ENCODE measurements around the gene SLC24A2. TPM values are rescaled to one million over a fixed set of nuclear protein-coding genes. Genes with fewer than 3 reads are reported as not detected.

Gene SLC24A2
- total and polyA plus RNA-seq, 3 experiments from 2014 or later, result not detected

- Histone ChIP-seq H3K9me3 (ENCODE audit: low read length) (no peaks in the 10 kb centered on the region), H3K27ac (ENCODE audit: low read depth, low read length) (no peak overlapping the region), H3K27me3 (ENCODE audit: insufficient read depth, low read length, poor library complexity, severe bottlenecking) (no peaks in the 10 kb centered on the region), H3K4me3 (ENCODE audit: low read length) (no peak overlapping the region), H3K4me1 (ENCODE audit: insufficient read depth, low read length) (no peaks in the 10 kb centered on the region), H3K36me3 (ENCODE audit: insufficient read depth, low read length) (no peaks in the 10 kb centered on the region)
- Mint-ChIP-seq H3K27me3 (peaks cover 8 to 22% of the 10 kb centered on the region in 2 donors), H3K36me3 (no peaks in the 10 kb centered on the region), H3K4me1 (no peaks in the 10 kb centered on the region), H3K4me3 (no peak overlapping the region), H3K9me3 (peaks cover 0 to 4% (median 0%) of the 10 kb centered on the region in 5 donors), H3K27ac (no peak overlapping the region)
- ChIA-PET POLR2A (no interaction called here), CTCF (no interaction called here)
- no peak for DNase-seq
Observed at GRCh38 chr9:19804431-19804830, 15.6 kb upstream of the SLC24A2 start.

- Histone ChIP-seq H3K4me3 (ENCODE audit: low read length) (no peak overlapping the region), H3K4me1 (ENCODE audit: insufficient read depth, low read length) (no peaks in the 10 kb centered on the region), H3K36me3 (ENCODE audit: insufficient read depth, low read length) (no peaks in the 10 kb centered on the region), H3K9me3 (ENCODE audit: low read length) (no peaks in the 10 kb centered on the region), H3K27me3 (ENCODE audit: insufficient read depth, low read length, poor library complexity, severe bottlenecking) (no peaks in the 10 kb centered on the region), H3K27ac (ENCODE audit: low read depth, low read length) (no peak overlapping the region)
- DNase-seq, result no peak
- ChIA-PET POLR2A (no interaction called here), CTCF (no interaction called here)
- H3K4me3 Mint-ChIP-seq, result no peak overlapping the region
- no peak overlapping the region for H3K27ac Mint-ChIP-seq
- no peaks in the 10 kb centered on the region for H3K36me3 Mint-ChIP-seq
- no peaks in the 10 kb centered on the region for H3K4me1 Mint-ChIP-seq
- peaks cover 0 to 2% (median 0%) of the 10 kb centered on the region in 5 donors for H3K9me3 Mint-ChIP-seq
- peaks cover 10 to 11% of the 10 kb centered on the region in 2 donors for H3K27me3 Mint-ChIP-seq
Observed at GRCh38 chr9:19800884-19801283, 12.0 kb upstream of the SLC24A2 start.

GRCh38 chr9:19799784-19800183 is 10.9 kb upstream of the SLC24A2 start:
- Mint-ChIP-seq H3K36me3 (no peaks in the 10 kb centered on the region), H3K27me3 (peaks cover 6 to 11% of the 10 kb centered on the region in 2 donors), H3K27ac (no peak overlapping the region), H3K4me3 (no peak overlapping the region), H3K9me3 (peaks cover 0 to 2% (median 0%) of the 10 kb centered on the region in 5 donors), H3K4me1 (no peaks in the 10 kb centered on the region)
- no peak overlapping the region for H3K4me3 ChIP-seq (ENCODE audit: low read length)
- no peaks in the 10 kb centered on the region for H3K9me3 ChIP-seq (ENCODE audit: low read length)
- no peak overlapping the region for H3K27ac ChIP-seq (ENCODE audit: low read depth, low read length)
- no peaks in the 10 kb centered on the region for H3K27me3 ChIP-seq (ENCODE audit: insufficient read depth, low read length, poor library complexity, severe bottlenecking)
- no peaks in the 10 kb centered on the region for H3K36me3 ChIP-seq (ENCODE audit: insufficient read depth, low read length)
- POLR2A ChIA-PET, result no interaction called here
- H3K4me1 ChIP-seq (ENCODE audit: insufficient read depth, low read length), result no peaks in the 10 kb centered on the region
- CTCF ChIA-PET, result no interaction called here
- no peak for DNase-seq

GRCh38 chr9:19788152-19788551 is 685 bp downstream of the SLC24A2 start:
- Mint-ChIP-seq H3K4me3 (no peak overlapping the region), H3K27me3 (peaks cover 17 to 49% of the 10 kb centered on the region in 2 donors), H3K27ac (no peak overlapping the region), H3K36me3 (no peaks in the 10 kb centered on the region), H3K4me1 (no peaks in the 10 kb centered on the region), H3K9me3 (peaks cover 0 to 2% (median 0%) of the 10 kb centered on the region in 5 donors)
- ChIA-PET POLR2A (no interaction called here), CTCF (no interaction called here)
- no peaks in the 10 kb centered on the region for H3K27me3 ChIP-seq (ENCODE audit: insufficient read depth, low read length, poor library complexity, severe bottlenecking)
- H3K9me3 ChIP-seq (ENCODE audit: low read length), result no peaks in the 10 kb centered on the region
- no peak overlapping the region for H3K4me3 ChIP-seq (ENCODE audit: low read length)
- no peak for DNase-seq
- no peaks in the 10 kb centered on the region for H3K36me3 ChIP-seq (ENCODE audit: insufficient read depth, low read length)
- H3K4me1 ChIP-seq (ENCODE audit: insufficient read depth, low read length), result no peaks in the 10 kb centered on the region
- no peak overlapping the region for H3K27ac ChIP-seq (ENCODE audit: low read depth, low read length)

GRCh38 chr9:19787672-19788071 is 1.2 kb downstream of the SLC24A2 start:
- H3K4me1 ChIP-seq (ENCODE audit: insufficient read depth, low read length), result no peaks in the 10 kb centered on the region
- CTCF ChIA-PET, result no interaction called here
- DNase-seq, result no peak
- Mint-ChIP-seq H3K4me3 (no peak overlapping the region), H3K4me1 (no peaks in the 10 kb centered on the region), H3K9me3 (peaks cover 0 to 2% (median 0%) of the 10 kb centered on the region in 5 donors), H3K27ac (no peak overlapping the region), H3K27me3 (peaks cover 17 to 49% of the 10 kb centered on the region in 2 donors), H3K36me3 (no peaks in the 10 kb centered on the region)
- no peaks in the 10 kb centered on the region for H3K36me3 ChIP-seq (ENCODE audit: insufficient read depth, low read length)
- POLR2A ChIA-PET, result no interaction called here
- no peak overlapping the region for H3K4me3 ChIP-seq (ENCODE audit: low read length)
- no peaks in the 10 kb centered on the region for H3K9me3 ChIP-seq (ENCODE audit: low read length)
- H3K27me3 ChIP-seq (ENCODE audit: insufficient read depth, low read length, poor library complexity, severe bottlenecking), result no peaks in the 10 kb centered on the region
- H3K27ac ChIP-seq (ENCODE audit: low read depth, low read length), result no peak overlapping the region

GRCh38 chr9:19785230-19785629 is 3.6 kb downstream of the SLC24A2 start:
- Histone ChIP-seq H3K9me3 (ENCODE audit: low read length) (no peaks in the 10 kb centered on the region), H3K36me3 (ENCODE audit: insufficient read depth, low read length) (no peaks in the 10 kb centered on the region), H3K4me3 (ENCODE audit: low read length) (no peak overlapping the region), H3K27me3 (ENCODE audit: insufficient read depth, low read length, poor library complexity, severe bottlenecking) (no peaks in the 10 kb centered on the region), H3K4me1 (ENCODE audit: insufficient read depth, low read length) (no peaks in the 10 kb centered on the region), H3K27ac (ENCODE audit: low read depth, low read length) (no peak overlapping the region)
- no peak for DNase-seq
- Mint-ChIP-seq H3K4me3 (no peak overlapping the region), H3K4me1 (no peaks in the 10 kb centered on the region), H3K36me3 (no peaks in the 10 kb centered on the region), H3K9me3 (no peaks in the 10 kb centered on the region), H3K27ac (no peak overlapping the region), H3K27me3 (peaks cover 16 to 39% of the 10 kb centered on the region in 2 donors)
- ChIA-PET CTCF (no interaction called here), POLR2A (no interaction called here)

- Histone ChIP-seq H3K9me3 (ENCODE audit: low read length) (no peaks in the 10 kb centered on the region), H3K27me3 (ENCODE audit: insufficient read depth, low read length, poor library complexity, severe bottlenecking) (no peaks in the 10 kb centered on the region), H3K36me3 (ENCODE audit: insufficient read depth, low read length) (no peaks in the 10 kb centered on the region), H3K4me1 (ENCODE audit: insufficient read depth, low read length) (no peaks in the 10 kb centered on the region), H3K4me3 (ENCODE audit: low read length) (no peak overlapping the region), H3K27ac (ENCODE audit: low read depth, low read length) (no peak overlapping the region)
- no peak overlapping the region for H3K27ac Mint-ChIP-seq
- no peaks in the 10 kb centered on the region for H3K4me1 Mint-ChIP-seq
- POLR2A ChIA-PET, result no interaction called here
- H3K9me3 Mint-ChIP-seq, result no peaks in the 10 kb centered on the region
- CTCF ChIA-PET, result no interaction called here
- no peaks in the 10 kb centered on the region for H3K36me3 Mint-ChIP-seq
- H3K27me3 Mint-ChIP-seq, result peaks cover 18 to 29% of the 10 kb centered on the region in 2 donors
- no peak overlapping the region for H3K4me3 Mint-ChIP-seq
- DNase-seq, result no peak
Observed at GRCh38 chr9:19784136-19784535, 4.7 kb downstream of the SLC24A2 start.

GRCh38 chr9:19783500-19783899 is 5.3 kb downstream of the SLC24A2 start:
- no peak overlapping the region for H3K4me3 Mint-ChIP-seq
- H3K36me3 Mint-ChIP-seq, result no peaks in the 10 kb centered on the region
- Histone ChIP-seq H3K4me3 (ENCODE audit: low read length) (no peak overlapping the region), H3K27me3 (ENCODE audit: insufficient read depth, low read length, poor library complexity, severe bottlenecking) (no peaks in the 10 kb centered on the region), H3K27ac (ENCODE audit: low read depth, low read length) (no peak overlapping the region), H3K36me3 (ENCODE audit: insufficient read depth, low read length) (no peaks in the 10 kb centered on the region), H3K9me3 (ENCODE audit: low read length) (no peaks in the 10 kb centered on the region), H3K4me1 (ENCODE audit: insufficient read depth, low read length) (no peaks in the 10 kb centered on the region)
- H3K4me1 Mint-ChIP-seq, result no peaks in the 10 kb centered on the region
- CTCF ChIA-PET, result no interaction called here
- no peak for DNase-seq
- H3K27me3 Mint-ChIP-seq, result peaks cover 19 to 27% of the 10 kb centered on the region in 2 donors
- POLR2A ChIA-PET, result no interaction called here
- no peak overlapping the region for H3K27ac Mint-ChIP-seq
- peaks cover 0 to 3% (median 0%) of the 10 kb centered on the region in 5 donors for H3K9me3 Mint-ChIP-seq

GRCh38 chr9:19782005-19782404 is 6.8 kb downstream of the SLC24A2 start:
- Histone ChIP-seq H3K27me3 (ENCODE audit: insufficient read depth, low read length, poor library complexity, severe bottlenecking) (no peaks in the 10 kb centered on the region), H3K4me3 (ENCODE audit: low read length) (no peak overlapping the region), H3K36me3 (ENCODE audit: insufficient read depth, low read length) (no peaks in the 10 kb centered on the region), H3K4me1 (ENCODE audit: insufficient read depth, low read length) (no peaks in the 10 kb centered on the region), H3K9me3 (ENCODE audit: low read length) (no peaks in the 10 kb centered on the region), H3K27ac (ENCODE audit: low read depth, low read length) (no peak overlapping the region)
- ChIA-PET POLR2A (no interaction called here), CTCF (no interaction called here)
- Mint-ChIP-seq H3K4me1 (no peaks in the 10 kb centered on the region), H3K27me3 (peaks cover 9 to 15% of the 10 kb centered on the region in 2 donors), H3K9me3 (peaks cover 0 to 3% (median 0%) of the 10 kb centered on the region in 5 donors), H3K27ac (no peak overlapping the region), H3K36me3 (no peaks in the 10 kb centered on the region), H3K4me3 (no peak overlapping the region)
- DNase-seq, result no peak

Measured in CD8-positive, alpha-beta memory T cell (primary cell).